ENCODE data around the gene FCER1G. TPM values are rescaled to one million over a fixed set of nuclear protein-coding genes. Genes with fewer than 3 reads are reported as not detected.
A peak's percentile ranks its signal among the peaks of the same experiment; 100 is the strongest.

The FCER1G gene
- total RNA-seq, 2 donors from 2014 or later = 0.68 to 0.69 TPM

DNA sequence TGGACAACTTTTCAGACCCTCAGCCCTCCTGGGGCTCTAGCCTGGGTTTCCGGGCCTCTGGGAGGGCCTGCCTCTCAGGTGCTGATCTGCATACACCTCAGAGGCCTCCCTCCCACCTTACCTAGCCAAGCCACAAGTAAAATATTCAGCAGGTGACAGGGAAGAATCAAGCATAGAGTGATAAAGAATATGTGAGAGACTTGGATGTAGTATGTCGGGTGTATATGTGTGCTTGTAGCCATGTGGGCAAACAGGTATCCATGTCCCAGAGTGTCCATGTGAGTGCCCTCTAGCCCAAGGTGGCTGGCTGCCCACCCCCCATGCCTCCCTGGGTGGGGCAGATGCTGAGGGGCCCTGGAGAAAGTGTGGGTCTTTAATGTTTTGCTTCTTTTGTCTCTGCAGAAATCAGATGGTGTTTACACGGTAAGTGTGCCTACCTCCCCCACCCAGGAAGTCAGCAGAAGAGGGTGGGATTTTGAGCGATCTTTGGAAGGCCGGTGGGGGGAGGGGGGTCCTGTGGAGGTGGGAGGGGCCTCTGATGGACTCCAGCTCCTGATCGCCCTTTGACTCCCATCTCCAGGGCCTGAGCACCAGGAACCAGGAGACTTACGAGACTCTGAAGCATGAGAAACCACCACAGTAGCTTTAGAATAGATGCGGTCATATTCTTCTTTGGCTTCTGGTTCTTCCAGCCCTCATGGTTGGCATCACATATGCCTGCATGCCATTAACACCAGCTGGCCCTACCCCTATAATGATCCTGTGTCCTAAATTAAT is 3.4 kb downstream of the FCER1G start:
- Mint-ChIP-seq H3K9me3 (no peaks in the 10 kb centered on the region), H3K4me3 (no peak overlapping the region), H3K27ac (peak overlapping the region; percentile 66), H3K27me3 (ENCODE audit: insufficient read depth) (no peaks in the 10 kb centered on the region), H3K4me1 (peaks cover 53% of the 10 kb centered on the region), H3K36me3 (ENCODE audit: low read depth) (peaks cover 28% of the 10 kb centered on the region)
- Histone ChIP-seq H3K27ac (ENCODE audit: low read depth, low read length) (no peak overlapping the region), H3K4me3 (ENCODE audit: low read length) (no peak overlapping the region), H3K9ac (ENCODE audit: extremely low read depth, low read length, poor library complexity, severe bottlenecking) (no peak overlapping the region), H3K36me3 (ENCODE audit: control insufficient read depth, insufficient read depth, low read length) (peaks cover 15% of the 10 kb centered on the region), H3K9me3 (ENCODE audit: control insufficient read depth, low read length) (no peaks in the 10 kb centered on the region), H3K27me3 (ENCODE audit: control insufficient read depth, insufficient read depth, low read length, poor library complexity, severe bottlenecking) (no peaks in the 10 kb centered on the region), H3K4me1 (ENCODE audit: control insufficient read depth, insufficient read depth, low read length) (peaks cover 5% of the 10 kb centered on the region)
- 79 to 100% methylated on average over 1 to 8 of the region's 8 CpGs for WGBS, 2 experiments (ENCODE audit: insufficient coverage in 1 of 2, insufficient read length in 1 of 2)
- DNase-seq = no peak
- no peak for TF ChIP-seq CTCF (conservative IDR thresholded peaks at IDR 0.05)

GRCh38 chr1:161219078-161219892 is 4.2 kb downstream of the FCER1G start:
- DNase-seq = no peak
- Mint-ChIP-seq H3K4me1 (peaks cover 60% of the 10 kb centered on the region), H3K9me3 (no peaks in the 10 kb centered on the region), H3K4me3 (no peak overlapping the region), H3K27me3 (ENCODE audit: insufficient read depth) (no peaks in the 10 kb centered on the region), H3K36me3 (ENCODE audit: low read depth) (peaks cover 20% of the 10 kb centered on the region), H3K27ac (no peak overlapping the region)
- no peak for TF ChIP-seq CTCF (conservative IDR thresholded peaks at IDR 0.05)
- WGBS, 2 experiments (ENCODE audit: insufficient coverage in 1 of 2, insufficient read length in 1 of 2) = 94 to 95% methylated on average over 4 to 5 of the region's 5 CpGs
- Histone ChIP-seq H3K4me3 (ENCODE audit: low read length) (no peak overlapping the region), H3K27ac (ENCODE audit: low read depth, low read length) (no peak overlapping the region), H3K4me1 (ENCODE audit: control insufficient read depth, insufficient read depth, low read length) (peaks cover 8% of the 10 kb centered on the region), H3K9ac (ENCODE audit: extremely low read depth, low read length, poor library complexity, severe bottlenecking) (no peak overlapping the region), H3K36me3 (ENCODE audit: control insufficient read depth, insufficient read depth, low read length) (peaks cover 7% of the 10 kb centered on the region), H3K27me3 (ENCODE audit: control insufficient read depth, insufficient read depth, low read length, poor library complexity, severe bottlenecking) (no peaks in the 10 kb centered on the region), H3K9me3 (ENCODE audit: control insufficient read depth, low read length) (no peaks in the 10 kb centered on the region)

- Histone ChIP-seq H3K4me3 (ENCODE audit: low read length) (no peak overlapping the region), H3K27ac (ENCODE audit: low read depth, low read length) (no peak overlapping the region), H3K36me3 (ENCODE audit: control insufficient read depth, insufficient read depth, low read length) (peaks cover 4% of the 10 kb centered on the region), H3K27me3 (ENCODE audit: control insufficient read depth, insufficient read depth, low read length, poor library complexity, severe bottlenecking) (no peaks in the 10 kb centered on the region), H3K9ac (ENCODE audit: extremely low read depth, low read length, poor library complexity, severe bottlenecking) (no peak overlapping the region), H3K4me1 (ENCODE audit: control insufficient read depth, insufficient read depth, low read length) (peaks cover 8% of the 10 kb centered on the region), H3K9me3 (ENCODE audit: control insufficient read depth, low read length) (no peaks in the 10 kb centered on the region)
- peaks cover 15% of the 10 kb centered on the region for H3K36me3 Mint-ChIP-seq (ENCODE audit: low read depth)
- TF ChIP-seq CTCF (conservative IDR thresholded peaks at IDR 0.05) = no peak
- 95 to 98% methylated on average over 4 to 5 of the region's 5 CpGs for WGBS, 2 experiments (ENCODE audit: insufficient coverage in 1 of 2, insufficient read length in 1 of 2)
- no peak overlapping the region for H3K27ac Mint-ChIP-seq
- no peak overlapping the region for H3K4me3 Mint-ChIP-seq
- no peaks in the 10 kb centered on the region for H3K27me3 Mint-ChIP-seq (ENCODE audit: insufficient read depth)
- peaks cover 64% of the 10 kb centered on the region for H3K4me1 Mint-ChIP-seq
- no peaks in the 10 kb centered on the region for H3K9me3 Mint-ChIP-seq
- no peak for DNase-seq
Measured at GRCh38 chr1:161220002-161220401, 4.9 kb downstream of the FCER1G start.

Measured in endodermal cell (in vitro differentiated cells).